Erythroblast (primary cell): ENCODE results near the gene LAG3.

Experiments
- GATA1 ChIP-seq: IDR thresholded peaks from 2 replicates; pipeline ENCODE4 v1.6.1; 2011; ENCODE audit warnings: low read depth, mild to moderate bottlenecking, control low read depth, low read length, moderate library complexity
- POLR2A ChIP-seq: IDR thresholded peaks from 2 replicates; pipeline ENCODE4 v1.6.1; 2011; ENCODE audit warnings: mild to moderate bottlenecking, low read length

- TF ChIP-seq POLR2A = no peak
- TF ChIP-seq GATA1 = no peak
These were observed 47.8 kb downstream of the LAG3 start for GRCh38 chr12:6820166-6820565.
